ENCODE data around the gene UBR1.

DNA sequence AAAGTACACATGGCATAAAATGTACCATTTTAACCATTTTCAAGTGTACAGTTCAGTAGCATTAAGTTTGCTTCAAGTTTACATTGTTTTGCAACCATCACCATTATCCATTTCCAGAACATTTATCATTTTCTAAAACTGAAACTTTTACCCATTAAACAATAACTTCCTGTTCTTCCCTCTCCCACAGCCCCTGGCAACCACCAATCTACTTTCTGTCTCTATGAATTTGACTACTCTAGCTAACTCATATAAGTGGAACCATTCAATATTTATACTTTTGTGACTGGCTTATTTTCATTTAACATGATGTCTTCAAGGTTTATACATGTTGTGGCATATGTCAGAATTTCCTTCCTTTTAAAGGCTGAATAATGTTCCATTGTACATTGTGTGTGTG is 47.4 kb upstream of the UBR1 start:
- TF ChIP-seq, protein P1, sequence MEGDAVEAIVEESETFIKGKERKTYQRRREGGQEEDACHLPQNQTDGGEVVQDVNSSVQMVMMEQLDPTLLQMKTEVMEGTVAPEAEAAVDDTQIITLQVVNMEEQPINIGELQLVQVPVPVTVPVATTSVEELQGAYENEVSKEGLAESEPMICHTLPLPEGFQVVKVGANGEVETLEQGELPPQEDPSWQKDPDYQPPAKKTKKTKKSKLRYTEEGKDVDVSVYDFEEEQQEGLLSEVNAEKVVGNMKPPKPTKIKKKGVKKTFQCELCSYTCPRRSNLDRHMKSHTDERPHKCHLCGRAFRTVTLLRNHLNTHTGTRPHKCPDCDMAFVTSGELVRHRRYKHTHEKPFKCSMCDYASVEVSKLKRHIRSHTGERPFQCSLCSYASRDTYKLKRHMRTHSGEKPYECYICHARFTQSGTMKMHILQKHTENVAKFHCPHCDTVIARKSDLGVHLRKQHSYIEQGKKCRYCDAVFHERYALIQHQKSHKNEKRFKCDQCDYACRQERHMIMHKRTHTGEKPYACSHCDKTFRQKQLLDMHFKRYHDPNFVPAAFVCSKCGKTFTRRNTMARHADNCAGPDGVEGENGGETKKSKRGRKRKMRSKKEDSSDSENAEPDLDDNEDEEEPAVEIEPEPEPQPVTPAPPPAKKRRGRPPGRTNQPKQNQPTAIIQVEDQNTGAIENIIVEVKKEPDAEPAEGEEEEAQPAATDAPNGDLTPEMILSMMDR (IDR thresholded peaks at IDR 0.05; ENCODE audit: poor library complexity, severe bottlenecking) = no peak
- no peak for TF ChIP-seq POLR2AphosphoS5 (IDR thresholded peaks at IDR 0.05)
- no peak for TF ChIP-seq EP300 (conservative IDR thresholded peaks at IDR 0.05; ENCODE audit: poor library complexity, severe bottlenecking)
- no peak for TF ChIP-seq MXI1 (conservative IDR thresholded peaks at IDR 0.05; ENCODE audit: poor library complexity, severe bottlenecking)
- TF ChIP-seq TAF1 (IDR thresholded peaks at IDR 0.05; ENCODE audit: low read depth) = no peak
- TF ChIP-seq SMC3 (conservative IDR thresholded peaks at IDR 0.05; ENCODE audit: poor library complexity) = no peak
- TF ChIP-seq RAD21 (conservative IDR thresholded peaks at IDR 0.05) = no peak
- TF ChIP-seq EZH2 (IDR thresholded peaks at IDR 0.05; ENCODE audit: borderline replicate concordance, insufficient read depth, low read length, poor library complexity, severe bottlenecking) = no peak
- TF ChIP-seq, protein P2, sequence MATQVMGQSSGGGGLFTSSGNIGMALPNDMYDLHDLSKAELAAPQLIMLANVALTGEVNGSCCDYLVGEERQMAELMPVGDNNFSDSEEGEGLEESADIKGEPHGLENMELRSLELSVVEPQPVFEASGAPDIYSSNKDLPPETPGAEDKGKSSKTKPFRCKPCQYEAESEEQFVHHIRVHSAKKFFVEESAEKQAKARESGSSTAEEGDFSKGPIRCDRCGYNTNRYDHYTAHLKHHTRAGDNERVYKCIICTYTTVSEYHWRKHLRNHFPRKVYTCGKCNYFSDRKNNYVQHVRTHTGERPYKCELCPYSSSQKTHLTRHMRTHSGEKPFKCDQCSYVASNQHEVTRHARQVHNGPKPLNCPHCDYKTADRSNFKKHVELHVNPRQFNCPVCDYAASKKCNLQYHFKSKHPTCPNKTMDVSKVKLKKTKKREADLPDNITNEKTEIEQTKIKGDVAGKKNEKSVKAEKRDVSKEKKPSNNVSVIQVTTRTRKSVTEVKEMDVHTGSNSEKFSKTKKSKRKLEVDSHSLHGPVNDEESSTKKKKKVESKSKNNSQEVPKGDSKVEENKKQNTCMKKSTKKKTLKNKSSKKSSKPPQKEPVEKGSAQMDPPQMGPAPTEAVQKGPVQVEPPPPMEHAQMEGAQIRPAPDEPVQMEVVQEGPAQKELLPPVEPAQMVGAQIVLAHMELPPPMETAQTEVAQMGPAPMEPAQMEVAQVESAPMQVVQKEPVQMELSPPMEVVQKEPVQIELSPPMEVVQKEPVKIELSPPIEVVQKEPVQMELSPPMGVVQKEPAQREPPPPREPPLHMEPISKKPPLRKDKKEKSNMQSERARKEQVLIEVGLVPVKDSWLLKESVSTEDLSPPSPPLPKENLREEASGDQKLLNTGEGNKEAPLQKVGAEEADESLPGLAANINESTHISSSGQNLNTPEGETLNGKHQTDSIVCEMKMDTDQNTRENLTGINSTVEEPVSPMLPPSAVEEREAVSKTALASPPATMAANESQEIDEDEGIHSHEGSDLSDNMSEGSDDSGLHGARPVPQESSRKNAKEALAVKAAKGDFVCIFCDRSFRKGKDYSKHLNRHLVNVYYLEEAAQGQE (IDR thresholded peaks at IDR 0.05; ENCODE audit: borderline replicate concordance) = no peak
